Middle frontal gyrus (tissue), 1 donor: ENCODE results near the gene H6PD.

Experiments used
- DNase-seq: peaks from one replicate; pipeline ENCODE4 v3.0.0-alpha.2; 2015; ENCODE audit warnings: low spot score; ENCODE audit errors: extremely low spot score

The H6PD gene

DNA sequence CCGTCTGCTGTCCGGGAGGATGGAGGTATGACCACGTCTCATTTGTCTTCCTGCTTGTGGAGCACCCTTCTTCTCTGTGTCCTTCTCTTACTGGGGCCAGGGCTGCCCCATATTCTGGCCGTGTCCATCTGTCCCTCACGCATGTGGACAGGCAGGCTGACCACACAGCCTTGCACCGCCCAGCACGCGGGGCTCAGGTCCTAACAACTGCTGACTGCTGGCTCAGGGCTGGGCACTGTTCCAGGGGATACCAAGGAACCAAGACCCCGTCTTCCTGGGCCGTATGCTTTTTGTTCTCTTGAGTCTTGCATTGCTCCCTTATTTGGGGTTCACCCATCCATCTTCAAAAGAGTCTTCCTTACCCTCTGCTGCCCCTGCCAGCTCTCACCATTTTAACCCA is 40.6 kb downstream of the H6PD start:
- DNase-seq: no peak

DNA sequence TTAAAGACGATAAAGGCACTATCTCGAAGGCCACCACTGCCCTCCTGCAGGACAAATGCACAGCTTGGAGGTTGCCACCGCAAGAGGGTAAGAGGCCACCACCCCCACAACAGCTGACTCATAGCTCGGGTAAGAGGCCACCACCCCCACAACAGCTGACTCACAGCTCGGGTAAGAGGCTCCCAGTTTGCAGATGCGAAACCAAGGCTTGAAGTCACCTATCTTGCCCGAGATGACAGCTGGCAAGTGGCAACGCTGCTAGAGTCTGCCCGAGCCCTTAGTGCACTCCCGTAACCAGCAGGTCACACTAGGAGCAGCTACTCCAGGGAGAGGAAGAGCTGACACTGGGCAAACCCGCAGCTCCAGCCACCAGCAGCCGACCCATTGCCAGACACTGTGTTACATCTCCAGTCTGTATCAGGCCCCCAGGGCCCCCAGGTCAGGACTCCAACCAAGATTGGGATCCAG is 41.0 kb downstream of the H6PD start:
- no peak for DNase-seq

DNA sequence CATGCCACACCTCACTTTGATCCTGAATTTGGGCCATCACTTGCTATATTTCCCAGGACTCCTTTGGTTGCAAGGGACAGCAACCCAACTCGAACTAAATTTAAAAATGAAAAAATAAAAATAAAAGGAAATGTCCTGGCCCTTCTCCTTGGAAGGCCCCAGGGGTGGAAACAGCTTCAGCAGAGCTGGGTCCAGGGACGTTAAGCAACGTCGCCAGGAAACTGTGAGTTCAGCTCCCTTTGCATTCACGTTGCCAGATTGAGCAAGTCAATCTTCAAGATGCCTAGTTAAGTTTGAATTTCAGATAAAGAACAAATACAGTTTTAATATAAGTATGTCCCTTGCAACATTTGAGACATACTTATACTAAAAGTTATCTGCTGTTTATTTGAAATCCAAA is 43.5 kb downstream of the H6PD start:
- DNase-seq: no peak

DNA sequence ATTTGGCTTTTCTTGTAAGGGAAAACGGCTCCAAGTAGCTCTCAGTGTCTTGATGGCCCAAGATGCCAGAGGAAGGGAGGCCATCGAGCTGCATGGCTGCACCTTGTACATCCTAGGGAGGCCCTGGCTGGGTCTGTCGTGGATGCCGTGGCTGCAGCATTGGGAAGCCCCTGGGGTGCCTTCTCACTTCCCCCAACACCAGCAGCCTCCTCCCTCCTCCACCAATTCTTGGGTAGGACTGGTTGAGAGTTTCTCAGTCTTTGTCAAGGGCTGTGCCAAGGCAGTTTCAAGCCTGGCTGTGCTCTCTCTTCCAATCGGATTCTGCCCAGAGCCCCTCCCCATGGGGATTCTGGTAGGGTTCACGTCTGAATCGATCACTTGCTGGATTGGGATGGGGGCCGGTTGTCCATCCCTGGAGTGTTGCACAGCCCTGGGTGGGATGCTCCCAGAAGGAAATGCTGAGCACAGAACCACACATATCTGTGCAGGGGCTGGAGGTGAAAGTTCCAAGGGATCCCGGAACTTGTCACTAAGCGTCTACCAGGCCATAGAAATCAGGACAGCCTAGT is 44.1 kb downstream of the H6PD start:
- no peak for DNase-seq

DNA sequence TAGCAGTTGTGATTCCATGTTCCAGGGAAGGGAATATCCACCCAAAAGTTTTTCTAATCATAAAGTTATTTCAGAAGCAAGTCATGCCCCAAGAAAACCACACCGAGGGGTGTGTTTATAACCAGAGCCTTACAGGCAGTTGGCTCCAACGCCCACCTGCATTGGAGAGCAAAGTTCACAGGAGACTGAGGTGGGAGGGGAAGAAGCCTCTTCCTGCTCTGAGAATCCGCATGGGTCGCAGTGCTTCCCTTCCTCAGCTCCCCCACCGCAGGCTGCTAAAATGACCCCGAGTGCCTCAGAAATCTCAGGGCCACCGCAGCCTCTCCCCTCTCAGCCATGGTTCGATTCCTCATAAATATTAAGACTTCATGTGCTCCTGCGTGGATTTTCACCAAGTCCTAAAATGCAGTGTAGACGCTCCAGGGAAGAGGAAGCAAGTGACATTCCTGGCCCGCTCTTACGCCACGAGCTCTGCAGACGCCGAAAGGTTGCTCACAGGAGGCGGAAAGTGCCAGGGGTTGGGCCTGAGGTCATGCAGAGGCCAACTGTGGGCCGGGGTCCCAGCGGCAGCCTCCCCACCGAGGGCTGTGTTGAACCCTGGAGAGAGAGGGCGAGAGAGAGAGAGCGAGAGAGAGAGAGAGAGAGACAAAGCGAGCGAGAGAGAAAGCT is 44.7 kb downstream of the H6PD start:
- no peak for DNase-seq

DNA sequence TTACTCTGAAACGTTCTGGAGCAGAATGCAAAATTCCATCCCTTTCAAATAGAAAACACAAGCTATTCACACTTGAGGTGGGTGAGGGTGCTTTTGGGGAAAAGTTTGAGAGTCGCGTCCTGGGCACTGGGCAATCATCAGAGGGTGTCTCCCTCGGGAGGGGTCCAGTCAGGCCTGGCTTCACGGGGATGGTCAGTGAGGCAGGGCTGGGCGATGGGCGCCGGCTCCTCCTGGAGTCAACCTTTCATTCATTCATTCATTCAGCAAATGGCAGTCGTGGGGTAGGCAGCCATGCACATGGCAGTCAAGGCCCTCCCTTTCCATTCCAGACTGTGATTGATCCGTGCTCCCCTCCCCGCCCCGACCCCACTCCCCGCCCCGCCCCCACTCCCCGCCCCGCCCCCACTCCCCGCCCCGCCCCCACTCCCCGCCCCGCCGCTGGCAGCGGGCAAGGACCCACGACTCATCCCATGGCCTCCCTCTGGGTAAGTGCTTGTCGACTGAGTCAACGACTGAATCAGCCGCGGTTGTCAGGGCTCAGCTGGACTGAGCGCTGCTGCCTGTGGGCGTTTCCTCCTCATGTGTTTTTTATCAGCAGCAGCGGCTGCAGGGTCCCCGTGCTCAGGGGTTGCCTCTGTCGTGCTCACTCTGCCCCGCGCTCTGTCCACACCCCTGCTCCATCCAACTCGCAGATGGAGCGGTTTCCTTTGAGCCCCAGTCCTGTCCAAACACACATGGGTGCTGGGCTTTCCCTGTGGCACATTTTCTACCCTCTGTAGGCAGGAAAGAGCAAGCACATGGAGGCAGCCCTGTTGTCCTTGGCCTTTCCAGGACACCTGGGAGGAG is 45.7 kb downstream of the H6PD start:
- DNase-seq: no peak

DNA sequence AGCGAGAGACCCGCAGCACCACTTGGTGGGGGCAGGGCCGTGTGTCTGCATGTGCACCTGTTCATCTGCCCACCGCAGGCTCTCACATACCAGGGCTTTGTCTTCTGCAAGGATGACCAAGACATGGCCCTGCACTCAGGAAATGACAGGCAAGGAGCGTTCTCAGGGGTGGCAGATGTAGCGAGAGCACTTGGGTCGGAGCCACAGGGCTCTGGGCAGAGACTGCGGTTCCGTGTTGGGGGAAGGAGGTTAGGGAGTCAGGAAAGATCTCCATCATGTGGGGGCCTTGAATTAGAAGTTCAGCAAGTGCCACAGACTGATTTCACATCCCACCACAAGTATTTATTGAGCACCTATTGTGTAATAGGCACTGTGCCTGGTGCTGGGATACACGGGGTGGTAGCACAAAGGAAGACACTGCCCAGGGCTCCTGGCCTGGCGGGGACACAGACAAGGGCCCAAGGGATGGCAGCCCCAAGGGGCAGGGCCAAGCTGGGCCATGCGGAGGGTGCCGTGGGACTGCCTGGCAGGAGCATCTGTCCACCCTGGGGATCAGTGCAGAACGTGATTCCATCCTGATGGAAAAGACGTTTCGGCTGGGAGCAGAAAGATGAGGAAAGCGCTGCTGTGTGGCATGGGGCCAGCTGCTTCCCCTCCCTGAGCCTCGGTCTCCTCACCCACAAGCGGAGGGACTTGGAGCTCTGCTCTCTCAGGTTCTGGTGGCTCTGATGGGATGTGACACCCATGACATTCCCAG is 46.7 kb downstream of the H6PD start:
- no peak for DNase-seq

DNA sequence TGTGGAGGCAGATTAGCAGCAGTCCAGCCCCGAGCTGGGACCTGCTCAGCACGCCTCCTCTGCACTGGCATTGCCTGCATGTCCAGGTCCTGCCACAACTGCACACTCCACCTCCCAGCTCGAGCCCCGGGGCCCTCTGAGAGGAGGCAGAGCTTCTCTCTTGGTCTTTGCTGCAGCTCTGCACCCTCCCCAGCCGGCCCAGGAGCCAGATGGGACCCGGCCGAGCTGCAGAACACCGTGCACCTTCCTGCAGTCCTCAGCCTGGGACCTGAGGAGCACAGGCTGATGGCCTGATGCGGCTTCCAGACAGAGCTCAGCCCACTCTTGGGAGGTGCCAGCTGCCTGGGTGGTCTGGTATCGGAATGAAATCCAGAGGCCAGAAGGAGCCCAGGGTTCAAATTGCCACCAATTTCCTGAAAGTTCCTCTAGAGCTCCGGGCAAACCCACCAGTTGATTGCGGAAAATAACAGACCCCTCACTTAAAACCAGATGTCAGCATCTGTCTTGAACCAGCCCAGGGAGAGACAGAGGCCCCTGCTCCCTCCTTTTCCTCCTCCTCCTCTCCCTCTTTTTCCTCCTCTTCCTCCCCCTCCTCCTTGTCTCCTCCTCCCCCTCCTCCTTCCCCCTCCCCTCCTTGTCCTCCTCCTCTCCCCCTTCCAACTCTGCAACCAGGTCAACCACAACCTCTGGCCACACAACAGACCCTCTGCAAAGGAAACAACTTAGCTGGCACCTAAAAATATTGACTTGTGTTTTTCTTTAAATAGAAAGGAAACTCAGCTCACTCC is 47.5 kb downstream of the H6PD start:
- no peak for DNase-seq

DNA sequence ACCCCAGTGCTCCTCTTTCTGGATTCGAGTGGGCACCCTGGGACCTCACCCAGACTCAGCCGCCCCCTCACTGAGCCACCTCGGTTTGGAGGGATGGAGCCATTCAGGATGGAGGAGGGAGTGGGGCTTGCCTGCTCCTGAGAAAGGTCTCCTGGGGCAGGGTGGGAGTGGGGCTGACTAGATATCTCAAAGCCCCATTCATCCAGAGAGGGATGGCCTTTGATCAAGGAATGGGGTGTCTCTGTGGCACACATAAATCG is 48.1 kb downstream of the H6PD start:
- DNase-seq: no peak

DNA sequence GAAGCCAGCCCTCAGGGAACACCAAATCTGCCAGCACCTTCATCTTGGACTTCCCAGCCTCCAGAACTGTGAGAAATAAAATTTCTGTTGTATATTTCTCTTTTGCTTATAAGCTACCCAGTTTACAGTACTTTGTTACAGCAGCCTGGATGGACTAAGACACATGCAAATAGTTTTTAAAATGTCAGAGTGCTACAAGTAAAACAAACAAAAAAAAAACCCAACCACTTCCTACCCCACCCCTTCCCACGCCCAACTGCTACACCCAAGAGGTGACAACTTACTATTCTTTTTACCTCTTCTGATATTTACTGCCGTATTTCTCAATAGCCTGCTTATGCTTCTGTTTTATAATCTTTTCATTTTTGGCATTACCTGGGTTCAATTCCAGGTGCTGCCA is 49.5 kb downstream of the H6PD start:
- DNase-seq: no peak

DNA sequence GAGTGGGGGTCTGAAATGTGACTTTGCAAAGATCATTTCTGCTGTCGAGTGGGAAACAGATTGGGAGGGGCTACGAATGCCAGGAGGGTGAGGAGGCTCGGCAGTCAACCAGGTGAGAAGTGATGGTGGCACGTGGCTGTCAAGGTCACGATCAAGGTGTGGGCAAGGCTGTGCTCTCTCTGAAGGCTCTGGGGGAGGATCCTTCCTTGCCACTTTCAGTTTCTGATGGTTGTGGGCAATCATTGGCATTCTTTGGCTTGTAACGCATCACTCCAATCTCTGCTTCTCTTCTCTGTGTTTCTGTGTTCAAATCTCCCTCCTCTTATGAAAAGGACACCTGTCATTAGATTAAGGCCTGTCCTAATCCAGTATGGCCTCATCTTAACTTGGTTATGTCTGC is 52.0 kb downstream of the H6PD start:
- no peak for DNase-seq

DNA sequence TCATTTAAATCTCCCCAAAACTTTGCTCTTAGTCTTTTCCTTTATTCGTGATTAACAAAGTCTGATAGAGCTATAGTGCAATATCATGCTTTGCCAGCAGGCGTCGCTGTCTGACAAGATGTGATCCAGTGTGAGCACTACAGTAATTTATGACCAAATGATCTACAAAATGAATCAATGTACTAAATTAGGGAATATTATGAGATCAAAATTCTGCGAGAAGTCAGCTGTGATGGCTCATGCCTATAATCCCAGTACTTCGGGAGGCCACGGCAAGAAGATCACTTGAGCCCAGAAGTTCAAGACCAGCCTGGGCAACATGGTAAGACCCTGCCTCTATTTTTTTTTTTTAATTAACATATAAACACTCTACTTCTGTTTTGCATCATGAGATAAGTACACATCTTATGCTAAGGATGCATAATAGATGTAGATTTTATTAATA is 54.5 kb downstream of the H6PD start:
- DNase-seq: no peak

DNA sequence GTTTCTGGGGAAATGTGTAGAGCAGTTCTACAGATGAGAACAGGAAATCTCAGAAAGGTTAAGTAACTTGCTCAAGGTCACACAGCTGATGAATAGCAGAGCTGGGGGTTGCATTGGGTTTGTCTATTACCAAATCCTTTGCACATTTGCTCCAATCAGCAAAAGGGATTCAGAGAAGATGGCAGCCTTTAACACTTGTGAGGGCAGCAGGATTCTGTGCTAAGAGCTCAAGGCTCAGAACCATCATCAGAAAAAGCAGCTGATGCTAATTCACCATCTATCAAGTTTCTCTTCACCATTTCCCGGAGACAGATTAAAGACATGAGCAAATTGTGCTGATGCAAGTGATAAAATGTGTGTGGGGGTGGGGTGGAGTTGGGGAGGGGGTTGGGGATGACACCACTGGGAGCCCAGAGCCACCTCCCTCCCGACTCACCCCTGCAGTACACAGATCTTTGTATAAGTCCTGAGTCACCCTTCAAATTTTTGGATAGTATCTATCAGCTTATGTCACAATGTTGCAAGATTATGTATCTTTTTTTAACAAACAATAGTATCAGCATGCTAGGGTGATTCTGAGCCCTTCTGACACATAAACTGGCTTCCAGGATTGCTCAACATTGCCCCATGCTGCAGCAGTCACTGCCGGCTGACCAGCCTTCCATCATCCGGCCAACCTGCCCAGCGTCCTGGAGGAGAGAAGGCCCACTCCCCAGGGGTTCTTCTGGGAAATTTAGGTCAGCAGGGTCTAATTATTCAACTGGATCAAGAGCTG is 55.3 kb downstream of the H6PD start:
- DNase-seq: no peak

DNA sequence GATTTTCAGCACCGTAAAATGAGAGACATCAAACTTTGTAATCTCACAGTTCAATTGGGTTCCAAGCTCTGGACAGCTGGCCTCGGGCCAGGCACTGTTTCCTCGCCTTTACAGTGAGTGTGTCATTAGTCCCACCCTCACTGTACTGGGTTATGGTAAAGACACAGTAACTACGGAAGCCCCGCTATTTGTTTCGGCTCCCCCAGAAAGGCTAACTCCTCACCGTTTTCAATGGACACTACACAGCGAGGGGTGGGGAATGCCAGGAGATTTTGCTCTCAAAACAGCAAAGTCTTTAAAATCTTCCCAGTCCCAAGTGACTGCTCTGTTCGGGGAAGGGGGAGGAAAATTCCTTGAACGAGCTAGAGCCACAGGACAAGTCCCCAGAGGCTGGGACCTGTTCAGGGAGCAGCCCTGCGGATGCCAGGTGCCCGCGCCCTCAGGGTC is 57.4 kb downstream of the H6PD start:
- no peak for DNase-seq

DNA sequence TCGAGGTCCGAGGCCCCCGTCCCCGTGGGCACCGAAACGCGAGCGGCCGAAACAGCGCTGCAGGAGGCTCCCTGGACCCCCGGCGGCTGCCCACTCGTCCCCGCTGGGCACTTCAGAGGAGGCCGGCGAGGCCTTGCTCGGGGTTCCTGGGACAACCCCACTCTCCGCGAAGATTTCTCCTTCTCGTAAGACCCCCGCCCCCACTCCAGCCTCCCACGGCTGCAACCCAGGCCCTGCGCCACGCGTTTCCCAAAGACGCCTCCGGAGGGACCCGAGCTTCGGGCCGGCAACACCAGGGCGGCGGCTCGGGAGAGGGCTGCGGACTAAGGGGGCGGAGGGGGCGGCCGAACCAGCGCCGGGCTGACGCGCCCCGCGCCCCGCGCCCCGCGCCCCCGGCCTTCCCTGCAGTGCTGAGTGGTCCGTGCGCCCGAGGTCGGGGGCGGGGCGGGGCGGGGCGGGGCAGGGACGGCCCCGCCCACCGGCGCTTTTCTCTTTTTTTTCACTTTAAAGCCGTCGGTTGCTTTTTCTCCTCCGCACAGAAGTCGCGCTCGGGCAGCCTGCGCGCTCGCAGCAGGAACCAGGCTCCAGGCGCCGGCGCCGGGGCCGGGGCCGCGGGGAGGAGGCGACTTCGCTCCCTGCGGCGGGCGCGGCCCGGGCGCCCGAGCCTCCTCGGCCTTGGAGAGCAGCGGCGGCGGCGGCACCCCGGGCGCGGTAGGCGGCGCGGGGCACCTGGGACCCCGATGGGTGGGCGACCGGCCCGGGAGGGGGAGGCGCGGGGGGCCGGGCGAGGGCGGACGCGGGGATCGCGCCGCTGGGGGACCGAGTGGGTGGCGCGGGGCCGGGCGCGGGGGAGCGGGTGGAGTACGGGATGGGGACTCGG is 58.0 kb downstream of the H6PD start, which contains the start of gene SPSB1:
Gene SPSB1 (plus strand): TSS at position 534 of the 880 bp plus-strand sequence. CDS start 62,998 bp downstream, outside the sequence.
- peak; percentile 65 for DNase-seq

DNA sequence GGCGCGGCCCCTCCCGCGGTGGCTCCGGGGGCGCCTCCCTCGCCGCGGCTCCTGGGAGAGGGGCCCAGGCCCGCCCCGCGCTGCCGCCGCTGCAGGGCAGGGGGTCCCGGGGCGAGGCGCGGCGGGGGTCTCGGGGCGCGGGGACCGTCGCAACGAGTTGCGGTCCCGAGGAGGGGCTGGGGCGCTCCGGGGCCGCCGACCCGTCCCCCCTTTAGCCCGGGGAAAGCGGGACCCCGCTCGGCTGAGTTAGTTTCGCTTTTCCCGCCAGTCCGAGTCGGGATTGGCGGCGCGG is 58.6 kb downstream of the H6PD start:
- no peak for DNase-seq

DNA sequence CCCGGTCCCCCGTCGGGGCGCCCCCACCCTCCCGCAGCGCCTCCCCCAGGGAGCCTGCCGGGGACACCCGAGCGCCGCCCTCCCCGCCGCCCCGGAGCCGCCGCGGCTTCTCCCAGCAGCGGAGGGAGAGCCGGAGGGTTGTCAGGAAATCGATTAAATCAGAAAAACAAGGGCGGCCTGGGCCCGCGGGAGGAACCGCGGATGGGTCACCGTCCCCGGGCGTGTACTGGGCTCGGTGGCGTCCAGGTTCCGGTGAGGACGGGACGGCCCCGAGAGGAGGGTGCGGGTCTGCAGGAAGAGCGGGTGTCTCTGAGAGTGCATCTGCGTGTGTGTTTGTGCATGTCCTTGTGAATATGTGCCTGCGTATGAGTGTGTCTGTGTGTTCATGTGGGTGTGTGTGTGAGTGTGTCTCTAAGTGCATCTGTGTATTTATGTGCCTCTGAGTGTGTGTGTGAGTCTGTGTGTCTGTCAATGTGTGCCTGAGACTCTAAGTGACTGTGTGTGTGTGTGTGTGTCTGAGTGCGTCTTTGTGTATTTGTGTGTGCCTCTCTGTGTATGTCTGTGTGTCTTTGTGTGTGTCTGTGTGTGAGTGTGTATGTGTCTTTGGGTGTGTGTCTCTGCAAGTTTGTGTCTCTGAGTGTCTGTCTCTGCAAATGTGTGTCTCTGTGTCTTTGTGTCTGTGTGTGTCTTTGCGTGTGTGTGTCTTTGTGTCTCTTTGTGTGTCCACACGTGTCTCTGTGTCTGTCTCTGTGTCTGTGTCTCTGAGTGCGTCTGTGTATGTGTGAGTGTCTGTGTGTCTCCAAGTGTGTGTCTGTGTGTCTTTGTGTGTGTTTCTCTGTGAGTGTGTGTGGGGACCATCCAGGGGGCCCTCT is 59.2 kb downstream of the H6PD start:
- no peak for DNase-seq

DNA sequence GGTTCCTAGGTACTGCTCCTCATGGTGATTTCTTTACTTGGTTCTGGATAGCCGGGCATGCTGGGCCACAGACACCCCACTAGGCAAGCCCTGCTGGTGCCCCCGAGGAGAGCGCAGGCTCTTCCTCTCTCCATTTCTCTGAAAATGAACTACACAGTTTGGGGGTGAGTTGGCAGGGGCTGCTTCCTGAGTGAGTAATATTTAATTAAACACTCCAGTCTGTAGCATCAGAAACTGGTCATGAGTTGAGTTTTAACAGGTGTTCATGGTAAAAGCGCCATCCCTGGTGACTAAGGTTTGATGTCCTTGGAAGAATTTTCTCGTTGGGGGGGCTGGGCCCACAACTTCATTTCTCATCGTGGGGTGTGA is 59.8 kb downstream of the H6PD start:
- no peak for DNase-seq
